B cell (primary cell): ENCODE measurements around the gene IMMP2L. TPM values are rescaled to one million over a fixed set of nuclear protein-coding genes. Genes with fewer than 3 reads are reported as not detected.

ENCODE experiments used
- ATAC-seq: fragments of 200-7000 bp; cut with Tn5 transposase; one replicate; pipeline ENCODE4 v1.10.0; 2021; ENCODE audit warnings: low read depth, mild to moderate bottlenecking, moderate number of reproducible peaks, moderate library complexity
- CTCF ChIA-PET: fragments of 350-600 bp; sonication (Branson Sonifier 250); formaldehyde crosslinking; loops from one replicate; lab custom pipeline; 2021; ENCODE audit warnings: antibody characterized with exemption, inconsistent platforms; lab: Charles Lee
- POLR2A ChIA-PET: fragments of 350-600 bp; sonication (Branson Sonifier 250); formaldehyde crosslinking; loops from one replicate; lab custom pipeline; 2021; ENCODE audit warnings: antibody characterized with exemption; lab: Charles Lee
- DNase-seq: peaks from one replicate; pipeline ENCODE4 v3.0.0; 2013
- H2AFZ ChIP-seq: 2 replicates; pipeline ENCODE4 v1.6.1; 2012; ENCODE audit warnings: mild to moderate bottlenecking, low read depth, low read length; ENCODE audit not compliant: insufficient read depth, poor library complexity, severe bottlenecking
- H3K27ac ChIP-seq, 2 donors: 1 replicate in 1 of 2; 2 replicates in 1 of 2; pipeline ENCODE4 v1.5.1; 2012 to 2013; ENCODE audit warnings: low read length in 2 of 2, mild to moderate bottlenecking in 2 of 2, moderate library complexity in 1 of 2
- H3K27me3 ChIP-seq, 4 experiments: fragments of 200-600 bp in 1 of 4; sonication (generic) in 1 of 4; replicated peaks in 1 of 4; 1 replicate in 2 of 4; 2 replicates in 2 of 4; pipeline versions ENCODE4 v1.6.1 to v1.7.0; 2013 to 2016; ENCODE audit warnings: low read length in 3 of 4, mild to moderate bottlenecking in 2 of 4, mixed read lengths in 1 of 4, moderate library complexity in 1 of 4; ENCODE audit not compliant: insufficient read depth in 4 of 4, control insufficient read depth in 3 of 4; ENCODE audit errors: control extremely low read depth in 1 of 4
- H3K36me3 ChIP-seq, 2 experiments: replicated peaks in 1 of 2; 1 replicate in 1 of 2; 2 replicates in 1 of 2; pipeline versions ENCODE4 v1.6.1 to v1.7.1; 2013; ENCODE audit warnings: low read length in 1 of 2; ENCODE audit not compliant: insufficient read depth in 2 of 2, control insufficient read depth in 1 of 2; ENCODE audit errors: control extremely low read depth in 1 of 2, extremely low read depth in 1 of 2
- H3K4me1 ChIP-seq, 2 donors: fragments of 200-600 bp in 1 of 2; sonication (generic) in 1 of 2; 1 replicate in 1 of 2; 2 replicates in 1 of 2; pipeline versions ENCODE4 v1.5.1 to v1.6.1; 2013 to 2017; ENCODE audit warnings: low read length in 2 of 2; ENCODE audit not compliant: control insufficient read depth in 2 of 2, insufficient read depth in 2 of 2
- H3K4me2 ChIP-seq: replicated peaks from 2 replicates; pipeline ENCODE3; 2012; ENCODE audit warnings: mild to moderate bottlenecking, low read depth, low read length; ENCODE audit not compliant: poor library complexity, severe bottlenecking
- H3K4me3 ChIP-seq, 5 experiments: fragments of 200-600 bp in 1 of 5; sonication (generic) in 1 of 5; 1 replicate in 3 of 5; 2 replicates in 2 of 5; pipeline versions ENCODE4 v1.5.1 to v1.7.0; 2011 to 2016; ENCODE audit warnings: low read length in 4 of 5, mild to moderate bottlenecking in 4 of 5, low read depth in 2 of 5, control low read depth in 1 of 5, moderate library complexity in 1 of 5; ENCODE audit not compliant: insufficient read depth in 1 of 5; ENCODE audit errors: control extremely low read depth in 1 of 5, extremely low read depth in 1 of 5
- H3K79me2 ChIP-seq: fragments of 200-600 bp; sonication (generic); one replicate; pipeline ENCODE4 v1.6.0; 2016; ENCODE audit warnings: low read length; ENCODE audit not compliant: control insufficient read depth, insufficient read depth
- H3K9ac ChIP-seq: fragments of 200-600 bp; sonication (generic); 2 replicates; pipeline ENCODE4 v1.6.1; 2017; ENCODE audit warnings: mild to moderate bottlenecking, low read length, moderate library complexity
- H3K9me3 ChIP-seq, 3 donors: one replicate each; pipeline versions ENCODE4 v1.6.1 to v1.7.1; 2013; ENCODE audit warnings: low read length in 2 of 3; ENCODE audit not compliant: control insufficient read depth in 2 of 3, insufficient read depth in 1 of 3; ENCODE audit errors: control extremely low read depth in 1 of 3
- H4K20me1 ChIP-seq: 2 replicates; pipeline ENCODE4 v1.6.0; 2012; ENCODE audit warnings: mild to moderate bottlenecking, low read length; ENCODE audit not compliant: insufficient read depth, control insufficient read depth, poor library complexity, severe bottlenecking
- H3K27ac Mint-ChIP-seq: one replicate; pipeline ENCODE4 v1.8.0; 2021; ENCODE audit warnings: mixed read lengths
- H3K27me3 Mint-ChIP-seq: one replicate; pipeline ENCODE4 v1.8.0; 2021; ENCODE audit warnings: mixed read lengths
- H3K4me1 Mint-ChIP-seq: one replicate; pipeline ENCODE4 v1.8.0; 2021; ENCODE audit warnings: mixed read lengths
- H3K4me3 Mint-ChIP-seq: one replicate; pipeline ENCODE4 v1.8.0; 2021; ENCODE audit warnings: mixed read lengths
- H3K9me3 Mint-ChIP-seq: one replicate; pipeline ENCODE4 v1.8.0; 2022; ENCODE audit warnings: mixed read lengths; ENCODE audit not compliant: insufficient read depth
- CTCF ChIP-seq: fragments of 200-600 bp; IDR thresholded peaks from one replicate; pipeline ENCODE4 v1.8.0; 2022; ENCODE audit warnings: antibody characterized with exemption, mild to moderate bottlenecking
- EZH2 ChIP-seq: IDR thresholded peaks from 2 replicates; pipeline ENCODE4 v1.6.1; 2012; ENCODE audit warnings: borderline replicate concordance, low read depth, mild to moderate bottlenecking, moderate library complexity, low read length; ENCODE audit not compliant: insufficient read depth, poor library complexity, severe bottlenecking
- WGBS: methylation state at CpG from one replicate; pipeline ENCODE4 v1.1.5; 2013; ENCODE audit warnings: missing lambda C conversion rate; ENCODE audit not compliant: insufficient coverage; 5-methylcytosine and 5-hydroxymethylcytosine counted together
- intact Hi-C: fragments of 100-400 bp; cut with micrococcal nuclease; formaldehyde crosslinking; loops from one replicate; pipeline ENCODE4 v1.10.0; 2022
- polyA plus RNA-seq: library from polyadenylated mRNA; depleted of rRNA; stranded (reverse); fragments of >200 nt; gene quantifications from 2 replicates; pipeline ENCODE4 v1.2.3, GENCODE V29; 2012
- total RNA-seq, 2 donors: library from RNA; stranded (reverse); fragments of 120-200 nt in 1 of 2; gene quantifications; 1 replicate in 1 of 2; 2 replicates in 1 of 2; pipeline versions ENCODE4 v1.2.3 to v1.2.4, GENCODE V29; 2013 to 2022

Gene IMMP2L
- total and polyA plus RNA-seq, 2 donors (not counting 1 experiment from before 2014, with no cell fraction given): 3.8 to 34.2 TPM

DNA sequence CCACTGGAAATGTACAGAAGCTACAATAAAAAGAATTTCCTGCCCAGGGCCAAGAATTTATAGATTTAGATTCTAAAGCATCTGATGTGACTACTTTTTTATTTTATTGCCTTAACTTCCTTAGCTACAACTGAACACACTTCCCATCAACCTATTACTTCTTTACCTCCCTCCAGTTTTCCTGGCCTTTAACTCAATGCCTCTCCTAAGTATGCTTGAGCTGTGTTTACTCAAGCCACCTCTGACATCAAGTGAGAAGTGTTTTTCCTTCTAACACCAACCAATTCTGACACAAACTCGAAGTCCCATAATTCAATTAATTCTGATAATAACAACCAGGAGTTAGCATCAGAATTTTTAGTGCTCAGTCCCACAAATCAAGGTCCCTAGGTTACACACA is 170.0 kb downstream of the IMMP2L start:
- H3K9me3 ChIP-seq: peaks cover 0 to 3% (median 0%) of the 10 kb centered on the region in 3 donors
- peaks cover 2% of the 10 kb centered on the region for H3K9me3 Mint-ChIP-seq

GRCh38 chr7:111390000-111390399 is 172.3 kb downstream of the IMMP2L start:
- Histone ChIP-seq H3K79me2 (no peaks in the 10 kb centered on the region), H3K4me3 (no peak overlapping the region), H3K4me2 (no peak overlapping the region), H3K9ac (no peak overlapping the region), H3K36me3 (no peaks in the 10 kb centered on the region), H2AFZ (no peak overlapping the region), H3K27ac (no peak overlapping the region), H3K27me3 (no peaks in the 10 kb centered on the region), H4K20me1 (no peaks in the 10 kb centered on the region), H3K4me1 (peaks cover 10 to 11% of the 10 kb centered on the region in 2 donors), H3K9me3 (peaks cover 0 to 3% (median 0%) of the 10 kb centered on the region in 3 donors)
- intact Hi-C loops: no loop called here
- Mint-ChIP-seq H3K27me3 (no peaks in the 10 kb centered on the region), H3K4me3 (no peak overlapping the region), H3K4me1 (peaks cover 20% of the 10 kb centered on the region), H3K27ac (no peak overlapping the region), H3K9me3 (peaks cover 2% of the 10 kb centered on the region)
- CTCF ChIA-PET: no interaction called here
- ATAC-seq (no peak), DNase-seq (no peak)
- TF ChIP-seq EZH2 (no peak), CTCF (no peak)
- POLR2A ChIA-PET: no interaction called here
- WGBS: 96% methylated on average over 4 of the region's 4 CpGs

More for the DNA sequence above, 170.0 kb downstream of the IMMP2L start:
- no CpG with 5 or more reads among the region's 1 CpG for WGBS
- no peak for ATAC-seq
- peaks cover 10 to 11% of the 10 kb centered on the region in 2 donors for H3K4me1 ChIP-seq
- no peak for DNase-seq
- H3K4me1 Mint-ChIP-seq: peaks cover 20% of the 10 kb centered on the region
- no peaks in the 10 kb centered on the region for H3K79me2 ChIP-seq
- TF ChIP-seq CTCF: no peak
- TF ChIP-seq EZH2: no peak
- ChIA-PET POLR2A (no interaction called here), CTCF (no interaction called here)
- H3K27me3 ChIP-seq: no peaks in the 10 kb centered on the region
- no peak overlapping the region for H3K27ac ChIP-seq
- H3K9ac ChIP-seq: no peak overlapping the region
- no peak overlapping the region for H3K27ac Mint-ChIP-seq
- no peaks in the 10 kb centered on the region for H4K20me1 ChIP-seq
- intact Hi-C loops: no loop called here
- H3K4me3 Mint-ChIP-seq: no peak overlapping the region
- H2AFZ ChIP-seq: no peak overlapping the region
- no peaks in the 10 kb centered on the region for H3K27me3 Mint-ChIP-seq
- H3K36me3 ChIP-seq: no peaks in the 10 kb centered on the region
- H3K4me2 ChIP-seq: no peak overlapping the region
- H3K4me3 ChIP-seq: no peak overlapping the region
